HG02759 (cell line): ENCODE results near the gene RGS9.
"Not testable (repeated sequence)": the region's sequence is repeated elsewhere in the genome, so short reads cannot be mapped to it uniquely, and the experiment has no call there.

ENCODE experiments used
- ATAC-seq: cut with Tn5 transposase; IDR thresholded peaks from one replicate; pipeline ENCODE4 v1.9.1; 2021; ENCODE audit warnings: mild to moderate bottlenecking, moderate library complexity; ENCODE audit not compliant: unreplicated experiment

The RGS9 gene

GRCh38 chr17:65180752-65181236 is 43.6 kb downstream of the RGS9 start:
- not testable (repeated sequence) for ATAC-seq

GRCh38 chr17:65181237-65182061 is 44.3 kb downstream of the RGS9 start:
- peak; percentile 75 for ATAC-seq

- no peak for ATAC-seq
These were observed 45.1 kb downstream of the RGS9 start for GRCh38 chr17:65182233-65182632.

- no peak for ATAC-seq
These were observed 46.6 kb downstream of the RGS9 start for GRCh38 chr17:65183736-65184135.

GRCh38 chr17:65184235-65184959 is 47.2 kb downstream of the RGS9 start:
- ATAC-seq, result no peak

GRCh38 chr17:65185062-65185461 is 47.9 kb downstream of the RGS9 start:
- no peak for ATAC-seq

- ATAC-seq, result no peak
These were observed 48.7 kb downstream of the RGS9 start for GRCh38 chr17:65185668-65186382.

- ATAC-seq, result no peak
These were observed 53.4 kb downstream of the RGS9 start for GRCh38 chr17:65190467-65191097.

GRCh38 chr17:65191811-65192740 is 54.9 kb downstream of the RGS9 start:
- no peak for ATAC-seq

GRCh38 chr17:65193305-65193704 is 56.1 kb downstream of the RGS9 start:
- ATAC-seq, result no peak

- no peak for ATAC-seq
These were observed 56.6 kb downstream of the RGS9 start for GRCh38 chr17:65193716-65194293.

GRCh38 chr17:65194670-65195334 is 57.6 kb downstream of the RGS9 start:
- ATAC-seq, result no peak

GRCh38 chr17:65195716-65196115 is 58.5 kb downstream of the RGS9 start:
- no peak for ATAC-seq

- ATAC-seq, result no peak
These were observed 59.4 kb downstream of the RGS9 start for GRCh38 chr17:65196617-65197016.

- no peak for ATAC-seq
These were observed 60.0 kb downstream of the RGS9 start for GRCh38 chr17:65197201-65197600.

- ATAC-seq, result no peak
These were observed 61.6 kb downstream of the RGS9 start for GRCh38 chr17:65198653-65199382.

GRCh38 chr17:65201331-65201730 is 64.2 kb downstream of the RGS9 start:
- no peak for ATAC-seq

GRCh38 chr17:65202844-65203571 is 65.8 kb downstream of the RGS9 start:
- no peak for ATAC-seq
